T follicular helper cell (primary cell): ENCODE results near the gene CKAP2L.

Source experiments
- DNase-seq: peaks from one replicate; pipeline ENCODE4 v3.0.0-alpha.2; 2020; ENCODE audit warnings: low read depth

The CKAP2L gene

GRCh38 chr2:112765251-112765650, 842 bp upstream of the CKAP2L start:
- DNase-seq: no peak

GRCh38 chr2:112762276-112762675, 2.1 kb downstream of the CKAP2L start:
- DNase-seq: no peak

DNA sequence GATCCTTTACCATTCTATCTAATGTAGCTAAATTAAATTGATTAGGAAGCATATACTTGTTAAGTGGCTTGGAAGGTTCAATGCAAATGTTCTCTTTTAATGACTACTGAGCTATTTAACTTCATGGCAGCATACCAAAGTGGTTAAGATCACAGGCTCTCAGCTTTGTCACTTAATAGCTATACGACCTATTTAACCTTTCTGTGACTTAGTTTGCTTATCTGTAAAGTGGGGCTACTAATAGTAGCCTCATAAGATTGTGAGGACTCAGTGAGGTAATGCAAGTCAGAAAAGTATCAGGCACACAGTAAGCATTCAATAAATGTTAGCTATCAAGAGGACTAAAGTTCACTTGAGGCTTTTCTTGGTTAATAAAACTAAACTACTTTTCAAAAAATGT, 4.3 kb downstream of the CKAP2L start:
- no peak for DNase-seq

GRCh38 chr2:112758711-112759110, 5.7 kb downstream of the CKAP2L start:
- DNase-seq: no peak

DNA sequence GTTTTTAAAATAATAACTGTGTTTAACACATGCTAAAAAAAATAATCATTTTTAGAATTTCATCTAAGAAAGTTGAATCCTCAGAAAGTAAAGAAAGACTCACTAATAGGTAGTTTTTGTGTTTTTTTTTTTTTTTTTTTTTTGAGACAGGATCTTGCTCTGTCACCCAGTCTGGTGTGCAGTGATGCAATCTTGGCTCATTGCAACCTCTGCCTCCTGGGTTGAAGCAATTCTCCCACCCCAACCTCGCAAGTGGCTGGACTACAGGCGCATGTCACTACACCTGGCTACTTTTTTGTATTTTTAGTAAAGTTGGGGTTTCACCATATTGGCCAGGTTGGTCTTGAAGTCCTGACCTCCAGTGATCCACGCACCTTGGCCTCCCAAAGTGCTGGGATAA, 7.1 kb downstream of the CKAP2L start:
- no peak for DNase-seq

DNA sequence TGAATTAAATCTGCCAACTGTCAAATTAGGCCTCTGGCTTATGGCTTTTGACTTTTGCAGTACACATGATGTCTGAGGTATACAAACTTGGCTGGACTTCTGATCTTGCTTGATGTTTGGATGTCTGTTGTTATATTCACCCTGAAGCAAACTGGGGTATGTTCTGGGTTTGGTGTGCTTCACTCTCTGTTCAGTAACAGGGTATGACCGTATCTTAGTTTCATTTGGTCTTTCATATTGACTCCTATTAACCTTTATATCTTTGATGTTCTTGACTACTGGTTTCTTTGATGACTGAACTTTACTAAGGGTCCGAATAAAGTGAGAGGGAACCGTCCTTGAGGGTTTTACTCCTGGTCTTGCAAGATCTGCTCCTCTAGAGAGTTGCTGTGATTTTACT, 8.2 kb downstream of the CKAP2L start:
- DNase-seq: no peak

- no peak for DNase-seq
Observed at GRCh38 chr2:112755444-112755843, 9.0 kb downstream of the CKAP2L start.

DNA sequence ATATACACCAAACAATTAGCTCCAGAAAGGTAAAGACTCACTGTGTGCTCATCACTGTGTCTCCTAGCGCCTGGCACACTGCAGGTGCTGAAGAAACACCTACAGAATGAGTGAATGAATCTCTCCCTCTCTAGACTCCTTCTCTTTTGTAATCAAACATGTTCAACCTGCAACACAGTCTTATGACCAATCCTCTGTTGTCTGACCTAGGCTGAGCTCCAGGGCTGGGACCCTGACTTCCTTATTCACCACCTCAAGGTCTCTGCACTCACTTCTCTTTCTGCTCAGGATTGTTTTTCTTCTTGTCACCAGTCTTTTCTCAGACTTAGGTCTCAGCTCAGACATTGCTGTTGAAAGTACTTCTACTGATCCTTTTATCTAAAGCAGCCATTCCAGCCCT, 9.8 kb downstream of the CKAP2L start:
- DNase-seq: no peak

- DNase-seq: no peak
Observed at GRCh38 chr2:112752667-112753066, 11.7 kb downstream of the CKAP2L start.

DNA sequence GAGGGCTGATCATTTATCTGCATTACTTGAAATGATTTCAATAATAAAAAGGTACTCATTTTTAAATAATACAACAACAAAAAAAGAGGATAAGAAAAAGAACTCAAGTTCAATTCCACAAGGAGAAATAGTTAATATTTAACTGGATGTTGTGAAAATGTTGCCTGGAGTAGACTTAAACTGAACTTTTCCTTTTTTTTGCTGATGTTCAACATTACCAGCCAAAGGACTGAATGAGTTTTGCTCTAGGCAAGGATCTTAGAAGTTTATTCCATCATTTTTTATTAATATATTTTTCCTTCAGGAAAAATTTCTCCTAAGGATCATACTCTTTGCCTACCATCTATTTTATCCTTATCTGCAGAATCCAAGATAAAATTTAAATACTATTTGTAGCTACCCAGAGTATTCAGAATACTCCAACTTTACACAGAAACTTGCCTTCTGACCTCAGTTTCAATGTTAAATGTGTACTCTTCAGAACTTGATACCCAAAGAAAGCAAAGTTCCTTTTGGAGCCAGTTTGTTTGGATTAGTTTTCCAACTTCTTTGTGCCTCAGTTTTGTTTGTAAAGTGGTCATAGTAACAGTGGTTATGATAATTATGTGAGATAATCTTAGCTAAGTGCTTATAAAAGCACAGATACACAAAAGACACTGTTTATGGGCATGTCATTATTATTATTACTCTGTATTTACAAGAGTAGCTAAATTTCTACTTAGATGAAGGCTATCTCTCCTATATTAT, 12.8 kb downstream of the CKAP2L start:
- DNase-seq: no peak

- DNase-seq: no peak
Observed at GRCh38 chr2:112750560-112750843, 13.9 kb downstream of the CKAP2L start.

- peak; percentile 69 for DNase-seq
Observed at GRCh38 chr2:112749755-112750559, 14.5 kb downstream of the CKAP2L start.

DNA sequence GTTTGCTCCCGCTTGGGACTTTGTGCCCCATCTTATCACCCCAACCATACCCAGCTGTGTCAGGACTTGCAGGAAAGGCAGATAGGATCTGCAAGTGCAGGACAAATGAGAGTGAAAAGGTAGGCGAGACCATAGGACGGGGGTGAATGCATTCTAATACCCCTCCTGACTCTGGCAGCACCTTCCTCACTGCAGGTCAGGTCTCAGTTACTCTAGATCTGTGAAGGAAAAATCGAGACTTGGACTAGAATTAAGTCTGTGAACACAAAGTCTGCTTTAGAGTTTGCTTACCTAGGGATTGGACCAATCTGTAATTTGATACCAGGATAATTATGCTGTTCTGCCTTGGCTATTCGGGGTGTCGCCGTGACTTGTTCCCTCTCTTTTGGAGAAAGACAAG, 23.9 kb downstream of the CKAP2L start:
- DNase-seq: no peak

- DNase-seq: no peak
Observed at GRCh38 chr2:112737542-112738232, 26.7 kb downstream of the CKAP2L start.

GRCh38 chr2:112733871-112734270, 30.5 kb downstream of the CKAP2L start:
- no peak for DNase-seq

GRCh38 chr2:112733456-112733855, 31.0 kb downstream of the CKAP2L start:
- DNase-seq: no peak

DNA sequence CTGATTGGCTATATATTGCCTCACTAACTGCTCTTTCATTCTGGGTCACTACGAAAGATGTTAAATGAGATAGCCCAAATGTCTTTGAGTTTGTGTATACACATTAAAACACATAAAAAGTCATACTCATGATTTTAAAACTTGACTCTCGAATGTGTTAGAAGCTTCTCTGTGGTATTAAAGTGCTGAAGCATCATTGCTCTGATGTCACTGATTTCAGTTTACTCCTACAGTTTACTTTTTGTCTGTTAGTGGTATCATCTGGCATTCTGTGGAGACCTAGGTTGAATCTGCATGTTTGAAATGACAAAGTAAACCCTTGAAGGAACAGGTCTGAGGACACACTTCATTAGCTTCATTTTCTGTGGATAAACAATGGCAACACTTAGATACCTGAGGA, 32.9 kb downstream of the CKAP2L start:
- no peak for DNase-seq

DNA sequence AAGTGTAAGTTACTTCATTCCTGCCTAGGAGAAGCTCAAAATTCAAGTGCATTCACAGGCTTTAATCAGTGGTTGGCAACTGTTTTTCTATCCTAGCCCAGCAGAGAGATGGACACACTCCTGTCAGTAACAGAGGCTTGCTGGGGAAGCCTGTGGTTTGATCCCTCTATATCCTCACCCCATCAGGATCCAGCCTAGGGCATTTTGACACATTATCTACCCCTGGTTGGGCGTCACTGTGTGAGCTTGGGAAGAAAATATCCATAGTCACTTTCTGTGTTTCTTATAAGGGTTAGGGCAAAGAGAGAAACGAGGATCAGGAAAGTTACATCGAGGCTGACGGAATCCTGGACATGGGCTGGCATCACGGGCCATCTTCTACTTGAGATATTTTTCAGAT, 33.6 kb downstream of the CKAP2L start:
- no peak for DNase-seq

GRCh38 chr2:112730216-112730615, 34.2 kb downstream of the CKAP2L start:
- DNase-seq: no peak

- DNase-seq: no peak
Observed at GRCh38 chr2:112728378-112729175, 35.8 kb downstream of the CKAP2L start.

DNA sequence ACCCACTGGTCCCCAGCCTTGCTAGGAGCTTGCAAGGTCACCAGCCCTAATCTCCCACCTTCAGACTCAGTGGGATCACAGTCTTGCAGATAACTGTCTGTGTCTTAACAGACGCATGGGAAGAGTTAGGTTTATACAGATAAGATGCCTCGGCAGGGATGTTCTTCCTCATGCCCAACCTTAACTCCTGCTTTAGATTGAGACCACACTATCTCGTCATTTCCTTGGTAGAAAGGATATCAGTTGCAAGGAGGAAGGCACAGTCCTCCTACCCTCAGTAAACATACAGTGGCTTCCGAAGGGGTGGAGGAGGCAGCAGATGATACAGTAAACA, 36.4 kb downstream of the CKAP2L start:
- no peak for DNase-seq

DNA sequence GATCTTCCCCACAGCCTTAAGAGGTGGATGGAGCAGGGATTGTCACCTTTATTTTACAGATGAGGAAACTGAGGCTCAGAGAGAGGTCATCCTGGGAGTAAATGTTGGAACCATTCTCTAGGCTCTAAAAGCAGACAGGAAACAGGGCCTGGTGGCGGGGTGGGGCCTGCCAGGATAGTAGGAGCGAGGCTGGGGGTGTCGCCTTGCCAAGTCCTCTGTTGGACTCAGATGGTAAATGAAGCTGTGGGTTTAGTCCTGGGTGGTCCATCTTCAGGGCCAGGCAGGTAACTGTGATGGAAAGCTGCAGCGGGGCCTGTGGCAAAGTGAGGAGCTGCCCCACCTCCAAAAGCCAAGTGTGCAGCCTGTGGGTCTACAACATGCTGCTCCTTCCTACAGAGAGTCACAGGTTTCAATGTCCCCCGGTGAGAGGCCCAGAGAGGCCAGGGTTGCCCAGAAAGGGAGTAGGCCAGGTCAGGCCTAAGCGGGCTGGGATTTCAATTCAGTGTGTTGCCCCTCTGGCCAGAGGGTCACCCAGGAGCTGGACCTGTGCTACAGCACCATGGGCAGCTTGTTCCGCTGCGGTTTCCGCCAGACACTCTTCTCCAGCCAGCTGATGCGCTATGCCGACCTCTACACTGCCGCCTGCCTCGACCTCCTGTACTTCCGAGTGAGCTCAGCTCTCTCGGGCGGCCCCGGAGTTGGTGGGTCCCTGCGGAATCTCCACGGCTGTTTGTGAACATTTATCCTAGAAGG, 37.0 kb downstream of the CKAP2L start:
- DNase-seq: no peak
